ENCODE measurements around the gene EPS15.
"Not testable (repeated sequence)": the region's sequence is repeated elsewhere in the genome, so short reads cannot be mapped to it uniquely, and the experiment has no call there.

EPS15 gene

GRCh38 chr1:51329443-51330325 is 189.4 kb downstream of the EPS15 start:
- no peak for DNase-seq

- no peak for DNase-seq
Measured at GRCh38 chr1:51328926-51329325, 190.1 kb downstream of the EPS15 start.

- no peak for DNase-seq
Measured at GRCh38 chr1:51328279-51328678, 190.8 kb downstream of the EPS15 start.

- no peak for DNase-seq
Measured at GRCh38 chr1:51327386-51327785, 191.7 kb downstream of the EPS15 start.

GRCh38 chr1:51326839-51327238 is 192.2 kb downstream of the EPS15 start:
- no peak for DNase-seq

GRCh38 chr1:51325878-51326755 is 192.9 kb downstream of the EPS15 start:
- no peak for DNase-seq

- no peak for DNase-seq
Measured at GRCh38 chr1:51325391-51325790, 193.7 kb downstream of the EPS15 start.

GRCh38 chr1:51325011-51325385 is 194.1 kb downstream of the EPS15 start:
- DNase-seq = not testable (repeated sequence)

- no peak for DNase-seq
Measured at GRCh38 chr1:51324251-51325010, 194.6 kb downstream of the EPS15 start.

GRCh38 chr1:51323778-51324177 is 195.3 kb downstream of the EPS15 start:
- DNase-seq = no peak

GRCh38 chr1:51322417-51323101 is 196.5 kb downstream of the EPS15 start:
- no peak for DNase-seq

- DNase-seq = no peak
Measured at GRCh38 chr1:51321924-51322280, 197.2 kb downstream of the EPS15 start.

GRCh38 chr1:51320967-51321923 is 197.8 kb downstream of the EPS15 start:
- DNase-seq = no peak

- no peak for DNase-seq
Measured at GRCh38 chr1:51317798-51318197, 201.3 kb downstream of the EPS15 start.

GRCh38 chr1:51316846-51317120 is 202.3 kb downstream of the EPS15 start:
- no peak for DNase-seq

- no peak for DNase-seq
Measured at GRCh38 chr1:51316113-51316845, 202.8 kb downstream of the EPS15 start.

GRCh38 chr1:51314974-51315373 is 204.1 kb downstream of the EPS15 start:
- no peak for DNase-seq

GRCh38 chr1:51313961-51314777 is 204.9 kb downstream of the EPS15 start:
- no peak for DNase-seq

GRCh38 chr1:51313268-51313852 is 205.7 kb downstream of the EPS15 start:
- no peak for DNase-seq

- DNase-seq = no peak
Measured at GRCh38 chr1:51312718-51313117, 206.3 kb downstream of the EPS15 start.

All from CD4-positive, alpha-beta T cell treated with Interleukin-4 for 4 hours (primary cell).